Sciatic nerve (tissue), 2 donors: ENCODE results near the gene ROCK1. TPM values are rescaled to one million over a fixed set of nuclear protein-coding genes. Genes with fewer than 3 reads are reported as not detected.
"Not testable (repeated sequence)": the region's sequence is repeated elsewhere in the genome, so short reads cannot be mapped to it uniquely, and the experiment has no call there.

Source experiments
- ATAC-seq: fragments of 200-7000 bp; cut with Tn5 transposase; one replicate; pipeline ENCODE4 v1.9.1; 2020; ENCODE audit warnings: mild to moderate bottlenecking, moderate library complexity
- DNase-seq: peaks from one replicate; pipeline ENCODE4 v3.0.0-alpha.2; 2020; ENCODE audit warnings: low spot score
- intact Hi-C: fragments of 100-400 bp; cut with DNase I; formaldehyde crosslinking; loops from one replicate; pipeline ENCODE4 v1.14.2; 2022
- total RNA-seq: library from RNA; stranded (reverse); fragmentation: NEBNext Ultra II Directional; extraction: Animal tissue kit (Norgen Biotek cat#: 25700); gene quantifications from one replicate; pipeline ENCODE4 v1.2.1, GENCODE V29; 2021
- donor health status: DM: no; HTN: no; CAD: no.
- donor health status: DM: no; HTN: no; CAD: no.

Gene ROCK1
- total RNA-seq, 1 donor from 2014 or later, result 98.8 TPM

DNA sequence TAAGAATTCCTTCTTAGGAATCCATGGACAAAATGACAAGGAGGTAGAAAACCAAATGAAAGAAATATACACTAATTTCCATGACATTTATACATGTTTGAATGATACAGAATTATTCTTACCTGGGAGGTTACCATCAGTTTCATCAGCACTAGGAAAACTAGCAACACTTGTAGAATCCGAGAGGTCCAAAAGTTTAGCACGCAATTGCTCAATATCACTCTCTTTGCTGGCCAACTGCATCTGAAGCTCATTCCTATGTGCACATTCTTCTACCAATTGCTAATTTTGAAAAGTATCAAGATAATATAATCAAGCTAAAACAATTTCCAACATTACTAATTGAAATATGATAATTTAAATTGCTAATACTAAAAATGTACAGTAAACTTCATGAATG lies 144.8 kb downstream of the ROCK1 start:
- DNase-seq (no peak), ATAC-seq (no peak)
- intact Hi-C loops, result no loop called here

DNA sequence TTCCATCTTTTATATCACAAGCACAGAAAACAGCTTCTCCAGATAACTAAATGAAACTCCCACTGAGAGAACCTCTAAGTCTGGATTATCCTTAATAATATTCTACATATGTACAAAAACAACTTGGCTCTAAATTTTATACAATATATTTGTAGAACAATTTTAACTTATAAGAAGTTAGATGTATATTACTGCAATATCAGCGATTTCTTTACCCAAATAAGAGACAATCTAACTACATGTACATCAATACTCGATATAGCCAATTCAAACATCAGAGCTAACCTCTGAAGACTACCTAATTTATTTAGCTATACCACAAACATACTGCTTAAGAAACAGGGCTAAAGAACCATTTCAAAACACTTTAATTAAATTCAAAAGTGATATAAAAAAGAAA lies 148.6 kb downstream of the ROCK1 start:
- no peak for ATAC-seq
- no peak for DNase-seq
- intact Hi-C loops, result no loop called here

DNA sequence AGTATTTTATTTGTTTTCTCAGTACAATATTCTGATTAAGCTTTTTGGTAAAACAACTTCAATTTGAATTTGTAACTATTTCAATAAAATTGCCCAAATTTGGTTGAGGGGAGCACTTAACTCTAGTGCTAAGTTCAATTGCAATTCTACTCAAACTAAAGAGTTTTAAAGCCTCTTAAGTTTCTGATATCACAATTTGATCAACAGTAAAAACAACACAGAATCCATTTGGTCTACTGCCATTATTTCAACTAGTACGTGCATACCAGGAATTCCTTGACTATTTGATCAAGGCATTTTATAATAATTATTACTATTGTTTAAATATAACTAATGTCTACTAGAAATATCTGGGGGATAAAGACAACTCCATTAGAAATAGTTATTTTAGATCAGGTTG lies 150.9 kb downstream of the ROCK1 start:
- ATAC-seq, result no peak
- intact Hi-C loops, result no loop called here
- DNase-seq, result no peak

GRCh38 chr18:20950827-20951226 lies 160.8 kb downstream of the ROCK1 start:
- DNase-seq, ATAC-seq, intact Hi-C loops: not testable (repeated sequence)

Other genes starting within 250 kb of the ROCK1 start
- 2.0 TPM for gene GREB1L, start 130.4 kb upstream of the ROCK1 start, total RNA-seq